Daoy (cell line): ENCODE results near the gene FTO. TPM values are rescaled to one million over a fixed set of nuclear protein-coding genes. Genes with fewer than 3 reads are reported as not detected.

Experiments
- DNase-seq: peaks from one replicate; pipeline ENCODE4 v3.0.0-alpha.2; 2015; ENCODE audit warnings: low read depth
- total RNA-seq: library from RNA; depleted of rRNA; stranded (reverse); fragments of >200 nt; shearing (Covaris generic); gene quantifications from 2 replicates; pipeline ENCODE4 v1.2.3, GENCODE V29; 2014

FTO gene
- total RNA-seq, 1 experiment from 2014 or later, result 38.8 TPM

GRCh38 chr16:54053891-54054820, 350.2 kb downstream of the FTO start:
- DNase-seq, result no peak

- DNase-seq, result no peak
Observed at GRCh38 chr16:54055191-54055590, 351.2 kb downstream of the FTO start.

- DNase-seq, result no peak
Observed at GRCh38 chr16:54055864-54056263, 351.9 kb downstream of the FTO start.

GRCh38 chr16:54056921-54057320, 353.0 kb downstream of the FTO start:
- DNase-seq, result no peak

GRCh38 chr16:54059319-54059718, 355.4 kb downstream of the FTO start:
- no peak for DNase-seq

GRCh38 chr16:54060599-54061421, 356.9 kb downstream of the FTO start:
- no peak for DNase-seq

- no peak for DNase-seq
Observed at GRCh38 chr16:54061454-54061853, 357.5 kb downstream of the FTO start.

- DNase-seq, result no peak
Observed at GRCh38 chr16:54062361-54063278, 358.7 kb downstream of the FTO start.

- DNase-seq, result no peak
Observed at GRCh38 chr16:54063279-54063773, 359.4 kb downstream of the FTO start.

GRCh38 chr16:54066451-54067105, 362.6 kb downstream of the FTO start:
- DNase-seq, result peak; percentile 42

GRCh38 chr16:54067322-54068065, 363.5 kb downstream of the FTO start:
- no peak for DNase-seq

GRCh38 chr16:54068212-54068611, 364.3 kb downstream of the FTO start:
- no peak for DNase-seq

- no peak for DNase-seq
Observed at GRCh38 chr16:54069601-54070239, 365.8 kb downstream of the FTO start.

GRCh38 chr16:54070789-54071343, 366.9 kb downstream of the FTO start:
- no peak for DNase-seq

GRCh38 chr16:54071514-54071913, 367.6 kb downstream of the FTO start:
- DNase-seq, result no peak

- no peak for DNase-seq
Observed at GRCh38 chr16:54072237-54072636, 368.3 kb downstream of the FTO start.

GRCh38 chr16:54073356-54073755, 369.4 kb downstream of the FTO start:
- no peak for DNase-seq

- no peak for DNase-seq
Observed at GRCh38 chr16:54075446-54075845, 371.5 kb downstream of the FTO start.

GRCh38 chr16:54076006-54076504, 372.1 kb downstream of the FTO start:
- DNase-seq, result no peak
